ENCODE data around the gene SIM1.

The SIM1 gene

DNA sequence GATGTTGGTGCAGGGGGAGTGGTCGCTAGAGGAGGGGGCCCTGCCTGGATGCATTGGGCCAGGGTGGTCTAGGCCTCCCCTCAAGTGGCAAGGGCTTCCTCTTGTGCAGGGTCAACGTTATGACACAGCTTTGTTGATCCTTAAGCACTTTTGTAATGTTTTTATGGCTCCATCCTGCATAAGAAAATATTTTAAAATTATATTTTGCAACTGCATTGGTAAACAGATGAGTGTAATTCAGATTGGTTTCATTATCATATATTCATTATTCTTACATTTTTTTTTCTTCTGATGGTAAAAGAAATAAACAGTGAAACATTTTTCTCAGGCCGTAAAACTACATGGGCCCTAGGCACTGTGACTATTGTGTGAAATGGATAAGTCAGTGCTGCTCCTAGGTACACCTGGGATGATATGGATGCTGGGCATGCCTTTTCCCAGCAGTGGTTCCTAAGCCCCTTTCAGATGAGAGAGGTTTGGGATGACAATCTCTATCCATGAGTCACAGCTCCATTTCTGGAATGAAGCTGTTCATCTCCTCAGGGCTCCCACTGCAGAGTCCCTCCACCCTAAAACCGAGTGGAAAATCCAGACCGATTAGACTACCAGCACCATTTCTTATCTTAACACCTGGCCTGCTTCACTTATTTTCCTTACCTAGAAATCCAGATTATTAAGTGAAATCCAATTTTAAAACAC is 5.8 kb upstream of the SIM1 start:
- no peak for DNase-seq

DNA sequence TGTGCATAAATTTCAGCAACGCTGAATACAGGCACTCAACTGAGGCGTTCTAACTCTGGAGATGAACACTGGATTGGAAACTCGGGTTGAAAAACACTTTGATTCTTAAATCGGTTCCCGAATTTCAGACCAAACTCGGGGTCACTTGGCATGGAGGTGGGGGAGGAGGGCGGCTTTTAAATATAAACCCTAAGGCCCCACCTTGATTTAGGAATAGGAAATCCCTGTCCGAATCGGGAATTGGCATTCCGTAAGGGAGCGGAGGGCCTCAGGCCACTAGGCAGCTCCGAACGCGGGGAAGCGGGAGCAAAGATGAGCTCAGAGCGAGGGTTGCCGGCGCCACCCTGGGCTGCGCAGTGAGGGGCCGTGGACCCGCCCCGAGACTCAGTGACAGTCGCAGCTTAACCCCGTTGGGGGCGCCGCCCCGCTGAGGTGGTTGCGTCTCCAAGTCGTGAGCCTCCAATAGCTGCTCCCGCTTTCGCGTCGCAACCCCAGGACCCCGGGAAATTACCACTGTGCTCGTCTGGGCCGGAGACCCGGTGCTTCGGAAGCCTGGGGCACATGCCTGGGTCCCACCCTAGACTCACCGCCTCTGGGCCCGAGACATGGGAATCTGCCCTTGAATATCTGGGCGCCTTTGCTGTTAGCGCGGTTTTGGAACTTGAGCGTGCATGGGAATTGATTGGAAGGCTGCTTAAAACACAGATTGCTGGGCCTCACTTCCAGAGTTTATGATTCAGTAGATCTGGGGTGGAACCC is 4.6 kb upstream of the SIM1 start:
- no peak for DNase-seq

DNA sequence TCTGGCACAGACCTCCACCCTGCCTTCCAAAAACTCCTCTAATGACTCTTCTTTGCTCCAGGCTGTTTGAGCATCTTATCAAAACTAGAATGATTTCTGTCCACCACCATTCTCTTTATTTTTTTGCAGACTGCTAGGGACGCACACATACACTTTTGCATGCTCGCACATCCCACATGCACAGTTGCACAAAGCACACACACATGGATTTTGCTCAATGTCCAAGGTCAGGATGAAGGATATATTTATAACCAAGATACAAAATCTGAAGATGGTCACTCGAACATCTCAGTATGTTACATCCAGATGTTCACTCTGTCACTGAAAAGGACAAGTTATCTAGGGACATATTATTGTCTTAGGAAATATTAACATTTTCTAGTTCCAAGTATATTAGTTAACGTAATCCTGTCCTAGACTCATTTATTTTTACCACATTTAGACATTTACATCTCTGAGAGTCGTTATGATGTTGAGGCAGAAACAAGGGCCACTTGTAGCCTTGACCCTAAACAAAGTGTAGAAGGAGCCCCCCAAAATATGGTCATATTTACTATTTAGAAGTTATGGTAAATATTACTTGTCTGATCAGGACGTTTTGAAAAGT is 3.4 kb upstream of the SIM1 start:
- no peak for DNase-seq

DNA sequence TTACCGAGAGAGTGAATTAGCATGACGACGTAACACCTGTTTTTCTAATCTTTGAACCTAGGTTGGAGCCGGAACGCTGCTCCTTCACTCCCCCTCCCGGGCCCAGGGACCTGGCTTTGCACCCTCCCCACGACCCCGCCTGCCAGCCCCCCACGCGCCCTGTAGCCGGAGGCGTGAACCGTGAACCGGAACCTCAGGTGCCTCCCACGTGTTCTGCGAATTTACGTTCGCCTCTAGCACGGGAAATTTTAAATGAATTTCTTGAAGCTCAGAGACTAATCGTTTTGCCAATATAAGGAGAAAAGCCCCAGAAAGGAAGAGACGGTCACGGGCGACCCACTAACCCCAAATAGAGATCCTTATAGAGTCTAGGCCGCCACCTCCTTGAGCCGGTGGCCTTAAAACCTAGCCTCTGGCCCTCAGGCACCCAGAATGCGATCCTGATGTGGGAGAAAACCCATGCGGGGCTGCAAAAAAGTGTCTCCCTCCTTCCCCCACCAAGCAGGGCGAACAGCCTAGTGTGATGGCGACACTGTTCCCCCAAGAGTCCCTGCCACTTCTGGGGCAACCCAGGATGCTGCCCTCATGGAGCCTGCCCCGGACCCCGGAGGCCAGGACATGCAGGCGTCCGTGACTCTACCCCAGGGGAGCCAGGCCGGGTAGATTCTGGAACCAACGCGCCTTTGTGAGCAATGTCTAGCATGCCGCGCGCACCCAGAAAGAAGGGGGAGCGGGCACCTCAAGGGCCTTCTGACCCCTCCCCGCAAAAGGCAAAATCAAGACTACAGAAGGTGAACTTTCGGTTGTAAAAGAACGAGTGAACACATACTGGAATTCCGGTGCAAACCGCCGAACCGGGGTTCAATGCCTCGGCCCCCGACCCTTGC is 2.7 kb upstream of the SIM1 start:
- no peak for DNase-seq

DNA sequence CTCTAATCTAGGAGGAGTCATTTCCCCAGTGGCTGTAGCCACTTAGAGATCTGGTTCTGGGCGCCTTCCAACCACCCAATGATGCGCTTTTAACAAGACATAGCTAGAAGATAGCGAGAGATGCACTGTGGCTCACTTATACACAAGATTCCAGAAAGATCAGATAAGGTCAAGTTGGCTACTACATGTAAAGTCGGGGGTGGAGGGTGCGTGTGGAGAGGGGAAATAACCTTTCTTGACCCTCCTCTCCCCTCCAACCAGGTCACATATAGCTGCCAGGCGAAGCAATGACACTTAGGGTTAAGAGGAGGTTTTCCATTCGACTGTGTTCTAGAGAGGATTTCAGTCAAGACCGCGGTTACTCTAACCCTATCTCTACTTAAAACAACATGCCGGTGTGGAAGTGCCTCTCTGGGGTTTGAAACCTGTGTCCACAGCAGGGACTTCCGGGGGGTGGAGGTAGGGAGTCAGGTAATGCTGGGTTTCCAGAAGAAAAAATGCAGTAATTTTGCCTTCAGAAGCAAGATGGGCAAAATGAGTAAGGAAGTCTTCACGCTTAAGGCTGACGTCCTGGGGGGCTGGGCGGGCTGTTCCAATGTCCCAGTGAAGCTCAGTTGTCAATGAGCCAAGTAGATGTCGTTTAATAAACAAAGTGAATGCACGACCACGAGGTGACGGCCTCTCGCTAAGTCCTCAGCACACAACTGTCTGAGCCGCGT is 1.8 kb upstream of the SIM1 start:
- no peak for DNase-seq

DNA sequence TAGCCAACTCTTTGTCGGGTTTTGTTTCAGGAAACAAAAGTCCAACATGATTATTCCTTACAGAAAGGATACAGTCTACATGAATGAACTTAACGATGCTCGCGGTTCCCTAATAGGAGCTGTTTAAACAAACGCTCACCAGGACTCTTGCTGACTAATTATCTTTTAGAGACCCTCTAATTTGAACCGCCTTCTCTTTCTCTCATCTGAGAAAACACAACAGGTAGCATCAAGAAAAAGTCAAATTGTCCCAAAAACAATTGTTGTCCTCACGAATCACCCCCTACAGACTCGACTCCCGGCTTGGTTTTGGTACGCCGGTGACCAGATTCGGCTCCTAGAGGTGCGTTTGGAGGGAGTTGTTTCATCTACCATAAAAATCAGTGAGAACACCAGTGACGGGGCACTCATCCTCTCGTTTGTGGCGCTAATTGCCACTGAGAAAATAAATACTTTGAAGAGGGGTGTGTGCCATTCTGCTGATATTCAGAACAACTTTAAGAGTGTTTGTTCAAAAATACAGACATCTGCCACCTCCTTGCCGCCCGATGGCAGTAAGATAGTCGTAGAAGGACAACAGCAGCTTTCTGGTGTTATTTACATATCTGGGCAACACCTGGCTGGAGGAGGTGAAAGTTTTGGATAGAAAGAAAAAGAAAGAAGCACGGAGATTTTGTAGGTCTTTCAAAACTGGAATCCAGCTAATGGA is 1.1 kb upstream of the SIM1 start:
- DNase-seq, result no peak

DNA sequence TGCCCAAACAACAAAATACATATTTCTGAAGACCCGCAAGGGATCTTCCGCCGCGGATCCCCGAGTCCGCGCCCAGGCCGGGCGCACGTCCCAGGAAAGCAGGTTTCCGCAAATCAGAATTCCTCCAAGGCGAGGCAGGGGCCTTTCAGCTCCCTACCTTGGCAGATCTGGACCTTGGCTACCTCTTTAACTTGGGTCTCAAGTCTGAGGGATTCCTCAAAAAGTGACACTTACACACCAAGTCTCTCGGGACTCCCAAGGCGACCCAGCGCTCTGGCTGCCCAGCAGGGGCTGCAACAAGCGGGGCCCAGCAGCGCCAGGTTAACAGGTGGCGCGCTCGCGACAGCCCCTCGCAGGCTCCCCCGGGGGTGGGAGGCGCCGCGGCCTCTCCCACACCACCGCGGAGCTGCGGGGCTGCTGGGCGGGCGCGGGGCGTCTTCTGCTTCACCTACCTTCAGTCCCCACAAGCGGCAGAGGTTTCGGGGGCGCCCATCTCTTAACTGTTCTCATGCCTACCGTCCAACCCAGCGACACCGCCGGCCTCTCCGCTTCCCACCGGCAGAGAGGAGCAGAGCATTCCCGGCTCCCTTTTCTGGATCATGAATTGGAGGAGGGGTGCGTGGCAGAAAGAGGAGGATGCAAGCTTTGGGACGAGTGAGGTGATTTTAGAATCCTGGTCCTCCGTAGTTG is 414 bp downstream of the SIM1 start:
- DNase-seq, result no peak

DNA sequence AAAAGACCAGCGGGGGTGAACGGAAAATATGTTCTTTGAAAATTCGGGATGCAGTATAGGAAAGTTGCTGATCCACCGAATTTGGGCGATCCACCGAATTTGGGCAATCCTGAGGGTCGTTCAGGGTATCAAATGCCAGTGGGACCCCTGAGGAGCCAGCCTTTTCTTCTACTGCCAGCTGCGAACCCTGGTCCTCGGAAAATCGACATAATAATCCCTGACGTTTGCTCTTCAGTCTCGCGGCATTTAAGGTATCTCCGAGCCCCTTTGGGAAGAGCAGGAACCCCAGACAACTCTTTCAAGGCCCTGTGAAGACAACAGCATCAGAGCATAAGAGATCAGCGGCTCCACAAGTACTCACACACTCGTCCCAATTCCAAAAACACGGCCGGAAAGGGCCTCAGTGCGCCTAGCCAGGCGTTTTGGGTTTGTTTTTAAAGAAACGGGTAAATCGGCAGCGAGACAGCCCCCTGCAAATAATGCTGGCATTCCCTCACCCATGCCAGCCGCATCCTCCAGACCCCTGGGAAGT is 1.0 kb downstream of the SIM1 start:
- DNase-seq, result no peak

GRCh38 chr6:100462706-100463629 is 1.8 kb downstream of the SIM1 start:
- no peak for DNase-seq

DNA sequence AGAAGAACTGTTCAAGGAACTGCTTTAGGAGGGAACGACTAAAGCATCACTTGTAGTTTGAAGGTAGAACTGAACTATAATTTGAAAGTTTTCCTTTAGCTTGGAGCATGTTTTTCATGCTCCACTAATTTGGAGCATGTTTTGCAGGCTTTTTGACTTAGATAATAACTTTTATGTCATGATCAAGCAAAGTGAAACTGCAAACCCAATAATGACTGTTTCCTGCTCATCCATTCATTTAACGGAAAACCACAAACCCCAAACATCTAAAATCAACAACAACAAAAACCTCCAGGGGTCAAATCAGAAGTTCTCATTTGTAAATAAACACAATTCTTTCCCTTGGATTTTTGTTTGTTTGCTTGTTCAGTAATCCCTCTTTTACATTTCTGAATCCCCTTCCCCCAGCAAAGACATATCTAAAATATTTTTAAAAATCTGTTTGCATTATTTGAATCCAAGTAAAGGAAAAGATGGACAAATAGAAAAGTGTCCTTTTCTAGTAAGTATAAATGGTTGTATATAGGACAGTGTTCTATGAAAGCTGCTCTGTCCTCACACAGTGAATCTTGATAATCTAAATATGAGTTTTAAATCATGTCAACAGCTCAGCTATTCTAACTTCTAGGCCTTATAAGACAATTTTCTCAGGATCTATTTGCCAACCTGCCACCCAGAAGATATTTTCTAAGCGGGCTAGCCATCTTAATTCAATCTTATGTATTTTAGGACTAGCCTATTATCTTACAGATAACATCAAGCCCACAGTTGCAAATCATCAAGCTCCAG is 2.6 kb downstream of the SIM1 start:
- DNase-seq, result no peak

- no peak for DNase-seq
Observed at GRCh38 chr6:100461278-100461916, 3.3 kb downstream of the SIM1 start.

- DNase-seq, result no peak
Observed at GRCh38 chr6:100460650-100461204, 4.0 kb downstream of the SIM1 start.

DNA sequence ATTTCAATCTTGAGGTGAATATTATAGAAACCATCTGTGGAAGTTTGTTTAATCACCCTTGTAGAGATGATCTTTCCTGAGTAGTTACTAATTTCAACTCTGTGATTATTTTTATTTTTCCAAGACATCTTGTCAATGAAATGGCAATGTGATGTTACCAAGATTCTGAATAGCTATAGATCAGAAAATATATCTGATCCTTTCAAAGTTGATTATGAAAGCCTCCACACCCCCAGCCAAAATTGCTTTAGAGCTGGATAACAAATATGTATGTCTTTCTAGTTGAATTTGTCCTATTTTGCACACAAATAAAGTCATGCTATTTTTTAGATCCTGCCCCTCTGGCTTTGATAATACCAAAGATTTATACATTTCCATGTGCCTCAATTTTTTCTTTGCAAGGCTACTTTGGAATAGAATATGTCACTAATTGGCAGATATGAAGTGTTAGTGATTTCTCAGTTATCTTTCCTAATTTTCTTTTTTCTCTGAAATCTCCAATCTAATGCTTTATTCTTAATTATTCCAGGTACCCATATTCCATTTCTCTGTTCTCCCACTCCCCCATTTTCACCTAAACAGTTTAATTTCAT is 5.0 kb downstream of the SIM1 start:
- DNase-seq, result no peak

DNA sequence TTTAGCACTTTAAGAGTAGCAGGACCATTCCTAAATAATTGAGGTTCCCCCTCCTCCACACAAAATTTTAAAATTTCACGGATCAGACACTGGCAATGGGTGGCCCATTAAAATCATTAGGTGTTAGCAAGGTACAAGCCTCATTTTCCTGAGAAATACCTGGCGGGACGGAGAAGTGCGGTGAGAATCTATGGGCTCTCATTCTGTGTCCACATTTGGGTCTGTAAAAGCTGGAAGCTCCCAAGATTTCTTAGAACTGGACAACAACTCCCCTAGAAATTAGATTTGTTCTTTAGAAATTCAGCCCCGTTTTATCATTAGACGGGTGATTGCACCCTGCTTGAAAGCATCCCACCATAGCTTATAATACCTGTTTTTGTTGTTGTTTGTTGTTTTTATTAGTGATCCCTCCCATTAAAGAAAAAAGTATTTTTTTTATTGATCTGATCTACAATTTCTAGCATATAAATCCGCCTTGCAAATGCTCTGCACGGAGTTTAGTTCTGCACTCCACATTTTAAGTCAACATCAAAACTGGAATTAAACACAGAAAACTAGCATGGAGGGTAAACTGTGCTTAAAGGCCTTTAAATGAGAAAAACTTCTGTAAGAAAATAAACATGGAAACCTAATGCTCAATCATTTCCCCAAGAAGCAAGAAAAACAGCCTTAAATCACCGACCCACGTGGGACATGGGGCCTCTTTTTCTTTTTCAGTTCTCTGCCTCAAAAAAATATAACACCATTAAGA is 5.7 kb downstream of the SIM1 start:
- no peak for DNase-seq

GRCh38 chr6:100457311-100457990 is 7.3 kb downstream of the SIM1 start:
- no peak for DNase-seq

DNA sequence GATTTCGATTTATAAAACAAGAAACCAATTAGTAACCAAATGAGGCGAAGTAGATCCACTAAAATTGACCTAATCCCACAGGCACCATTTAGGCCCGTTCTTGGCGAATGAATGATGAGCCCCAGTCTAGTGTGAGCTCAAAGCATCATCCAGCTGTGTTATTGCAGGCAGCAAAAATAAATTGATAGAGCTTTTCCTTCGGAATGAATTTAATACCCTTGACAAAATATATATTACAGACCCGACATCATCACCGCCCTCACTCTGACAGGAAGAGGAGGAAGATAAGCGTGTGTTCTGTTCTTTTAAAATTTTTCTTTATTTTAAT is 7.8 kb downstream of the SIM1 start:
- no peak for DNase-seq

Data from left hindlimb (tissue), 1 donor.